Raji (cell line): ENCODE measurements around the gene ECD.

Experiments used
- POLR2A ChIP-seq: IDR thresholded peaks from 2 replicates; pipeline ENCODE4 v1.6.1; 2011; ENCODE audit warnings: low read depth, low read length, control low read depth; ENCODE audit not compliant: insufficient read depth

The ECD gene

GRCh38 chr10:73092830-73093229 lies 75.0 kb downstream of the ECD start:
- no peak for TF ChIP-seq POLR2A

- TF ChIP-seq POLR2A: no peak
Measured at GRCh38 chr10:73088304-73088703, 79.5 kb downstream of the ECD start.

GRCh38 chr10:73086816-73087215 lies 81.0 kb downstream of the ECD start:
- TF ChIP-seq POLR2A: no peak

GRCh38 chr10:73084209-73084608 lies 83.6 kb downstream of the ECD start:
- TF ChIP-seq POLR2A: no peak
